NCI-H146 (cell line): ENCODE results near the gene BATF2.

ENCODE experiments used
- DNase-seq: peaks from one replicate; lab custom pipeline; 2025; lab: John Stamatoyannopoulos, UW

BATF2 gene

DNA sequence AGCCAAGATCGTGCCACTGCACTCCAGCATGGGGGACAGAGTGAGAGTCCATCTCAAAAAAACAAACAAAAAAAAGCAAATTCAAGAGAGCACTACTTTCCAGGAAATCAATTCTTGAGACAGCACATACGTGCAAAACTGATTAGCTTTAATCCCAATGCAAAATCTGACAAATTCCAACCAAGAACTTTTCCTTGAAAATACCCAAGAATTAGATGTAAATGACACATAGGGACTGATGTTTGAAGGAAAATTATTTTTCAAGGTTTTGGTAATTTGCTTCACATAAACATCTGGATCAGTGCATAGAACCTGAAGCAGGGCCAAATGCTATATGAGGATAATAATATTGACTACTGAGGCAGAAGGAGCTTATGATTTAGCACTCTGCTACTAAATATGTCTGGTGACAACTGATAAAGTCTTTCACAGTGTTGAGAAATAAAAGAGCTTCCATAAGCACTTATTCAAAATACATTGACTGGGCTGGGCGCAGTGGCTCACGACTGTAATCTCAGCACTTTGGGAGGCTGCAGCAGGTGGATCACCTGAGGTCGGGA, 33.6 kb downstream of the BATF2 start:
- DNase-seq = no peak

DNA sequence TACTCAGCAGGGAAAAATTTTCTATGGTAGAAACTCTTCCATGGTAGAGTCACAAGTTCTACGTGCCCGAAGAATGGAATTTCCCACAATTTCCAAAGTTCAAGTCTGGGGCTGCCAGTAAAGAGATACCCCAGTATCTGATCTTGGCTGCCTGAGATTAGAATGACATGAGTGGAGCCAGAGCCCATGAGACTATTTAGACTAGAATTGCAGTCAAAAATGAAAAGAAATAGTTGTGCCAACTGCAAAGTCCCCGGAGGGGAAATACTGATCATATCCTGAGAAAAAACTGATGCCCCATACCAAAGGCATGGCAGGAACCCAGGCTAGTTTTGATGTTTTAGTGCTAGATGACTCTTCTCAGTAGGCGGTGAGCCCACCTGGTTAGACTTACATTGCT, 36.1 kb downstream of the BATF2 start:
- DNase-seq = no peak

DNA sequence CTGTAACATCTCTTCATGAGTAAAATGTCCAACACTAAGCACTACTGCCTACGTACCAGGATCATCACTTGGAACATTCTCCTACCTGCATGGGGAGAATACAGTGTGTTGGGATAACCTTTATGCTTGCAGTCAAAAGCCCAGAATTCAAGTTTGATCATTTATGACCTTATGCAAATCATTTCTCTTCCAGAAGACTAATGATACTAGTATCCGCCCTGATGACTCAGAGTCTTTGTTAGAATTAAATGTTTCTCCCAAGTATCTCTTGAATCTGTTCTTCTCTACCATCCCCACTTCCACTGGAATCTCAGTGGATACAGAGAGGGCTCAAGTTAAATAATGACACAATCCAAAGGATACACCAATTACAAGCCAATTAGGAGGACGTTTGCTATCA, 37.3 kb downstream of the BATF2 start:
- DNase-seq = no peak

DNA sequence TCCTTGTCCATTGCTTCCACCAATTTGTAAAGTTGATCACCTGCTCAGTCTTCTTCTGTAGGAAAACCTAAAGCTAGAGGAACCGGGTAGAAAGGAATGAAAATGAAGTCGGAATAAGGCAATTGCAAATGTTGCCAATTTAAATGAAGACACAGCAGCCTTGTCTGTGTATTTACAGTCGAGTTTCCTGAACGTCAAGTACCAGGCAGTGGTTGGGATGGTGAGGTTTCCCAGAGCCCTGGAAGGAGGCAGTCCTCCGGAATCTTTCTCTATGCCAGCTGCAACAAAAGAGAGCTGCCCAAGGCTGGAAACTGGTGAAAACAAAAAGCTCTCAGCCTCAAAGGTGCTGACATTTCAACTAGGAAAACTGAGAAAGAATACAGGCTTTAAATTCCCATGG, 42.6 kb downstream of the BATF2 start:
- DNase-seq = no peak

DNA sequence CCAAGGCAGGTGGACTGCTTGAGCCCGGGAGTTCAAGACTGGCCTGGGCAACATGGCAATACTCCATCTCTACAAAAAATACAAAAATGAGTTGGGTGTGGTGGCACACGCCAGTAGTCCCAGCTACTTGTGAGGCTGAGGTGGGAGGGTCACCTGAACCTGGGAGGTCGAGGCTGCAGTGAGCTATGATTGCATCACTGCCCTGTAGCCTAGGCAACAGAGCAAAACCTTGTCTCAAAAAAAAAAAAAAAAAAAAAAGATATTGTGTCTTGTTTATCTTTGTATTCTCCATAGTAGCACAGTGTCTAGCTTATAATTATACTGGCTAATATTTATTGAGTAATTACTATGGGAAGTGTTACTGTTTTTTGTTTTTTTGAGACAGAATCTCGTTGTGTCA, 45.2 kb downstream of the BATF2 start:
- DNase-seq = peak; percentile 33

DNA sequence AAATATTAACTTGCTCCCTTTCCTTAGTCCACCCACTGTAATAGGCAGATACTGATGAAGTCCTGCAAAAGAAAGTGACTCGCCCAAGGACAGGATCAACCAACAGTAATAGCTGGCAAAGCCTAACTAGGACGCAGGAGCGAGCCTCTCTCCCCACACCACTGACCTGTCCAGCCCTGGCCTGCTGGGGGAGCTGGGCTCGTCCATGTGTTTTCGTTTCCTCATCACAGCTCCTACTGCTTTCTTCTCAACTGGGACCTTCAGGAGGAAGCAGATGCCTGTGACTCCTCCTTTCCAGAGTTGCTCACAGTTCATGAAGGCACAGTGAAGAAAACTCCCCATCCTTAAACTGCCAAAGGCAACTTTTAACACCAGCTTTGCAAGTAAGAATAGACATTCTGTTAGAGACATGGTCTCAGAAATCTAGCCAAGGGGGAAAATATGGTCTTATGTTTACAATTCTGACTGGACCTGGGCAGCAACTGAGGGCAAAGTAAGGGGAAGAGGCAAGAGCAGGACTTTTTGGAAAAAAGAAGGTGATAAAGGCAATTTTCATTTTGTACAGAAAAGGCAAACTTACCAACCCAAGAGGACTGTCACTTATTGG, 49.5 kb downstream of the BATF2 start:
- no peak for DNase-seq
